Osteoblast (primary cell): ENCODE measurements around the gene MRAP. TPM values are rescaled to one million over a fixed set of nuclear protein-coding genes. Genes with fewer than 3 reads are reported as not detected.
"Not testable (repeated sequence)": the region's sequence is repeated elsewhere in the genome, so short reads cannot be mapped to it uniquely, and the experiment has no call there.

ENCODE experiments used
- DNase-seq: peaks from one replicate; pipeline ENCODE4 v3.0.0; 2011; ENCODE audit warnings: low spot score, mixed read lengths; ENCODE audit not compliant: insufficient read length; ENCODE audit errors: missing footprints
- H2AFZ ChIP-seq: 2 replicates; pipeline ENCODE4 v1.6.0; 2011; ENCODE audit warnings: mild to moderate bottlenecking, low read length
- H3K27ac ChIP-seq: 2 replicates; pipeline ENCODE4 v1.5.1; 2011; ENCODE audit warnings: mild to moderate bottlenecking, low read depth, low read length, moderate library complexity
- H3K27me3 ChIP-seq: 2 replicates; pipeline ENCODE4 v1.6.0; 2012; ENCODE audit warnings: mild to moderate bottlenecking, control low read depth, inconsistent platforms, low read length, moderate library complexity; ENCODE audit not compliant: insufficient read depth
- H3K36me3 ChIP-seq: 2 replicates; pipeline ENCODE4 v1.5.1; 2011; ENCODE audit warnings: mild to moderate bottlenecking, low read length, control low read depth, moderate library complexity; ENCODE audit not compliant: insufficient read depth
- H3K4me1 ChIP-seq: 2 replicates; pipeline ENCODE4 v1.5.1; 2011; ENCODE audit warnings: mild to moderate bottlenecking, low read length, control low read depth, moderate library complexity; ENCODE audit not compliant: insufficient read depth
- H3K4me2 ChIP-seq: 2 replicates; pipeline ENCODE4 v1.6.0; 2011; ENCODE audit warnings: mild to moderate bottlenecking, low read length; ENCODE audit not compliant: insufficient read depth
- H3K4me3 ChIP-seq: fragments of 200-600 bp; sonication (generic); 3 replicates; pipeline ENCODE4 v1.5.1; 2012; ENCODE audit warnings: mild to moderate bottlenecking, low read length, inconsistent platforms; ENCODE audit not compliant: insufficient read depth
- H3K79me2 ChIP-seq: 2 replicates; pipeline ENCODE4 v1.6.0; 2012; ENCODE audit warnings: mild to moderate bottlenecking, low read length, control low read depth, inconsistent platforms; ENCODE audit not compliant: insufficient read depth
- H3K9me3 ChIP-seq: 2 replicates; pipeline ENCODE4 v1.5.1; 2011; ENCODE audit warnings: low read depth, low read length, control low read depth
- H4K20me1 ChIP-seq: 2 replicates; pipeline ENCODE4 v1.6.0; 2012; ENCODE audit warnings: mild to moderate bottlenecking, low read length, control low read depth; ENCODE audit not compliant: insufficient read depth
- CTCF ChIP-seq: IDR thresholded peaks from 2 replicates; pipeline ENCODE4 v1.5.1; 2011; ENCODE audit warnings: mild to moderate bottlenecking, low read depth, low read length, moderate library complexity; ENCODE audit errors: extremely low read depth
- total RNA-seq: library from RNA; depleted of rRNA; stranded (reverse); fragments of >200 nt; gene quantifications from 2 replicates; pipeline ENCODE4 v1.2.3, GENCODE V29; 2012

Gene MRAP
- total RNA-seq, 1 donor = 0.72 TPM

GRCh38 chr21:32260130-32260529 lies 38.5 kb upstream of the MRAP start:
- Histone ChIP-seq H3K36me3 (no peaks in the 10 kb centered on the region), H3K79me2 (no peaks in the 10 kb centered on the region), H4K20me1 (no peaks in the 10 kb centered on the region), H3K4me3 (no peak overlapping the region), H3K27me3 (no peaks in the 10 kb centered on the region), H3K4me1 (peaks cover 17% of the 10 kb centered on the region), H3K4me2 (no peak overlapping the region), H3K9me3 (no peaks in the 10 kb centered on the region), H3K27ac (no peak overlapping the region), H2AFZ (no peak overlapping the region)
- no peak for TF ChIP-seq CTCF
- DNase-seq = no peak

GRCh38 chr21:32261929-32262328 lies 36.7 kb upstream of the MRAP start:
- Histone ChIP-seq H3K9me3 (no peaks in the 10 kb centered on the region), H3K36me3 (peaks cover 3% of the 10 kb centered on the region), H3K79me2 (no peaks in the 10 kb centered on the region), H3K4me2 (no peak overlapping the region), H3K27ac (no peak overlapping the region), H3K4me3 (no peak overlapping the region), H2AFZ (no peak overlapping the region), H3K4me1 (peaks cover 9% of the 10 kb centered on the region), H3K27me3 (no peaks in the 10 kb centered on the region), H4K20me1 (no peaks in the 10 kb centered on the region)
- TF ChIP-seq CTCF = no peak
- no peak for DNase-seq

- not testable (repeated sequence) for H3K9me3 ChIP-seq, H4K20me1 ChIP-seq, H3K4me2 ChIP-seq, H3K79me2 ChIP-seq, DNase-seq, H3K4me3 ChIP-seq, H3K4me1 ChIP-seq, H3K27ac ChIP-seq, H2AFZ ChIP-seq, H3K27me3 ChIP-seq
- peaks cover 18% of the 10 kb centered on the region for H3K36me3 ChIP-seq
Measured at GRCh38 chr21:32265321-32265720, 33.3 kb upstream of the MRAP start.

- no peak overlapping the region for H3K4me2 ChIP-seq
- no peak overlapping the region for H3K4me3 ChIP-seq
- no peaks in the 10 kb centered on the region for H3K27me3 ChIP-seq
- H3K4me1 ChIP-seq = no peaks in the 10 kb centered on the region
- no peak for DNase-seq
- no peak for TF ChIP-seq CTCF
- H3K27ac ChIP-seq = no peak overlapping the region
- H3K9me3 ChIP-seq = no peaks in the 10 kb centered on the region
- peaks cover 28% of the 10 kb centered on the region for H3K36me3 ChIP-seq
- peaks cover 13% of the 10 kb centered on the region for H3K79me2 ChIP-seq
- H2AFZ ChIP-seq = no peak overlapping the region
- H4K20me1 ChIP-seq = no peaks in the 10 kb centered on the region
Measured at GRCh38 chr21:32270748-32271147, 27.9 kb upstream of the MRAP start.
